Limb (tissue), 2 donors: ENCODE measurements around the gene ADD2.
"Not testable (repeated sequence)": the region's sequence is repeated elsewhere in the genome, so short reads cannot be mapped to it uniquely, and the experiment has no call there.

ENCODE experiments used
- DNase-seq, 2 donors: peaks; one replicate each; pipeline ENCODE4 v3.0.0-alpha.2; 2016; ENCODE audit errors: extremely low spot score in 2 of 2

Gene ADD2

DNA sequence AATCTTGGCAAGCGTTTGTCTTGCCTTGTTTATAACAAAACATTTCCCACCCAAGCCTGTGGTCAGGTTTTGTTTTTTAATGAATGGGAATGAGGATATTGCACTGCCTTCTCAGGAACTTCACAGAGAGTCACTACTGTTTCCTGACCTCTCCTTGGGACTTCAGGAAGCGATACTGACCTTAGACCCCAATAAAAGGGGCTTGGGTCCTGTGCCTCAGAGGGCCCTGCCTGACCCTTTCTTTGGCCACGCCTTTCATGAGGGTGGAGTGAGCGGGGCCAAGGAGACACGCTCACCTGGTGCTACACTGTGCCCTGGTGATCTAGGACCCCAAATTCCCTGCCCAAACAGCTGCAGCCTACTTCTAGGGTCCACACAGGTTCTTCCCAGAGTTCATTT, 121.6 kb downstream of the ADD2 start:
- no peak for DNase-seq

DNA sequence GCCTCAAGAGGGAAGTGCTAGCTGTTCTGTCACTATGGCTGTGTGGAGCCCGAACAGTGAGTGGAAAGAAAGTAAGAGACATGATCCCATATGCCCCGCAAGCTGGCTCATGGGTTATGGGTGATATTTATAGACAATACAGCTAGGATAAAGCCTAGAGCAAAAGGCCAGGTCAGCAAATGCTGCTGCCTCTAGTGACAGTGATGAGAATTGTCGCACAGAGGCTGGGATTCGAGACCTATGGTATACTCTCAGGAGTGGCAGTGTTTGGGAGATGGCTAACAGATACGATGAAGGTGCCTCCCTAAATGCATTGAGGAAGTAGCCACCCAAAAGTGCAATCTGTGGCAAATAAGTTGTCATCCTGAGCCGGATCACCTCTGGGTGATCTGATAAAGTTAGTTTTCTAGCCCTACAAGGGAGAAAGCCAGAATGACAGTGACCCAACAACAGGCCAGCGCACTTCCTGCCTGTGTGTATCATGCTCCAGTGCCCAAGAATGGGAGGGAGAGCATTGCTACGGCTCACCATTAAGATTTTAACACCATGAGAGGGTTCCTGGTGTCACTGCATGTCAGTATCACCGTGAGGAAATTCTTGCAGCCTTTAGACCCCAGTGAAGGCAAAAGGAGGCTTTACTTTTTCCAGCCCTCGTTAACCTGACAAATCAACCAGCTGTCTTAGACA, 122.1 kb downstream of the ADD2 start:
- DNase-seq: no peak

DNA sequence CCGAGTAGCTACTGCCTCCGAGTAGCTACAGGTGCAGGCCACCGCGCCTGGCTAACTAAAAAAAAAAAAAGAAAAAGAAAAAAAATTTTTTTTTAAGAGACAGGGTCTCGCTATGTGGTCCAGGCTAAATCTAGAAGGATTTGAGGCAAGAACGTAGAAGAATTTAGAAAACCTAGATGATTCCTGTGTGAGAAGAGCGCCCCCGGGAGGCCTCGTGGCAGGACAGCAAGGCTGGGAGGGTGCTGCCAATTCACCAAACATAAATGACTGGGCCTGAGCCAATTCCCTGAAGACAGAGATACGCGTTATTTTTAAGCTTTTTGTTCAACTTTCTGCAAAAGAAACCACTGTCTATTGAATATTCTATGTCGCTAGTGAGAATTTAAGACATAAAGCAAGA, 124.3 kb downstream of the ADD2 start:
- no peak for DNase-seq

DNA sequence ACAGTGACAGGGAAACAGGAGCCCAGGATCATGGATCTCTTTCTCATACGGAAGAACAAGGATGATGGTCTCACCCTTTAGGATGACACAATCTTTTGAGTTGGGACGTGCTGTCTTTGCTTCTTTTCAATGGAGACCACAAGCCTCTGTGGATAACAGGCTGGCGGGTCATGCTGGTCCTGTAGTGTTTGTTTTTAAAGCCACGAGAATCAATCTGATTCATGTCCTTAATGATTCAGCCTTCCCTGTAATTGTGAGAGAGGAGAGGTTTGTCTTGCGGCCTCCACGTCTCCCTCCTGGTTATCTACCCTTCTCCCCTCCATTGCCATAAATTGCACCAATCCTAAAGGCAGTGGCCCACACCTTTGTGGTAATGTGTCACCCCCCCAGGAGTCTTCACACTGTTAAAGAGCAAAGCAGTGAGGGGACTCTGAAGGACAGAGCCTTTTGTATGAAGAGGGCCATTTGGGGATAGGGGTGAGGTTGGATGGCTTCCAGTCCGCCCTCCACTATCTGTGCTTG, 126.7 kb downstream of the ADD2 start:
- no peak for DNase-seq

DNA sequence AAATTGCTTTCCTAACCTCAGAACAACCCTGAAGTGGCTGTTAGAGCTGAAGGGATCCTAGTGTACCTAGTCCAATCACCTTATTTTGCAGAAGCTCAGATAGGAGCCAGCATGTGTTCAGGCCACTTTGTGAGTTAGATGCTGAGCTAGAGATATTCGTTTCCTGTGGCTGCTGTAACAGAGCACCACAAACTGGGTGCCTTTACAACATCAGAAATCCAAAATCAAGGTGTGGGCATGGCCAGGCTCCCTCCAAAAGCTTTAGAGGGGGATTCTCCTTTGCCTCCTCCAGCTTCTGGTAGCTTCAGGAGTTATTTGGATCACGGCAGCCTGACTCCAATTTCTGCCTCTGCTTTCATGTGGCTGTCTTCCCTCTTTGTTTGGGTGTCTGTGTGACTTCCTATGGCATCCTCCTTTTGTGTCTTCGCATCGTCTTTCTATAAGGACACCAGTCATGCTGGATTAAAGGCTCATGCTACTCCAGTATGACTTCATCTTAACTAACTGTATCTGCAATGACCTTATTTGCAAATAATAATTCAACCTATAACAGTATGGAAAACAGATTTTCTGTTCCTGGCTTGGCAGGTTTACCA, 128.1 kb downstream of the ADD2 start:
- DNase-seq: no peak

DNA sequence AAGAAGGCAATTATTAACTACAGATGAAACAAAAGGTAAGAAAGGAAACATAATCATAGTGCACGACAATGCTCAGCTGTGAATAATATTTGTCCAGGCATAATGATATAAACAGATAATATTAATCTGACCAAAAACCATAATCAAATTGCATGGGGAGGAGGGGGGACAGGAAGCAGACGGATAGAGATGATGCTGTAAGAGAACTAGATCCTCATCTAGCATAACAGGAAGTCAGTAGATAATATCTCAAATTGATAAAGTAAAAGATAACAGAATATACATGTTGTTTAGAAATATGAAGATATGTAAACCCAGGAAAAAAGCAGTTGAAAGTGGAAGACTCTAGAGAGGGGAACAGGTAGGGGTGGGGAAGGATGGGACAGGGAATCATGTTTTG, 129.4 kb downstream of the ADD2 start:
- DNase-seq: no peak

DNA sequence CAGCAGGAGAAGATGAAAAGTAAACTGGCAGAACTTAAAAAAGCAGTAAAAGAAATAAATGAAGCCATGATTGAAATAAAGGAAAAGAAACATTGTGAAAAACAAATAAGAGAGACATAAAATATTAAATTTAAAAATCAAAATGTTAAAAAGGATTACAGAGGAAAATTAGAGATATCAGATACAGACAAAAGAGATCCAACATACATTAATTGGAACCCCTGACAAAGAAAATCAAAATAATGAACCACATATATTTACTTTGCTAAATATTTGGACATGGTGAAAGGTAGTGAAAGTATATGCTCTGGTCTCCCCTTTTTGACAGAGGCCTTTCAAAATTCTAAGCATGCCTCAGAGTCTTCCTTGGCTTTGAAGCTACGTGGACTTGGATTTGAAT, 134.5 kb downstream of the ADD2 start:
- DNase-seq: no peak

DNA sequence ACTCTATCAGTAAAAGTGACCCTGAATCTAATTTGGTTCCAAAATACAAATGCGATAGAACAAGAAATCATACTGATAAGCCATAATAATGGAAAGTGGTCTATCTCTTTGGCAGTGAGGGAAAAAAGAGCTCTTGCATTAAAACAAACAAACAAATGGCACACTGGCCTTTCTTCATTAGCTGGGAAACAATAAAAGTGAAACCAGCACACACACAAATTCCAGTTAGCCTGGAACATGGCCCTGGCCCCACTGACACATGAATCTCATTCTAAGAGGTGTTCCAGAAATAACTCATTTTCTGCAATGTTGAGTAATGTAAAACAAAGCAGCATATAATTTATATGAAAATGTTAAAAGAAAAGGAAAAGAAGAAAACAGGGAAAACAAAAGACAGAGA, 135.0 kb downstream of the ADD2 start:
- no peak for DNase-seq

DNA sequence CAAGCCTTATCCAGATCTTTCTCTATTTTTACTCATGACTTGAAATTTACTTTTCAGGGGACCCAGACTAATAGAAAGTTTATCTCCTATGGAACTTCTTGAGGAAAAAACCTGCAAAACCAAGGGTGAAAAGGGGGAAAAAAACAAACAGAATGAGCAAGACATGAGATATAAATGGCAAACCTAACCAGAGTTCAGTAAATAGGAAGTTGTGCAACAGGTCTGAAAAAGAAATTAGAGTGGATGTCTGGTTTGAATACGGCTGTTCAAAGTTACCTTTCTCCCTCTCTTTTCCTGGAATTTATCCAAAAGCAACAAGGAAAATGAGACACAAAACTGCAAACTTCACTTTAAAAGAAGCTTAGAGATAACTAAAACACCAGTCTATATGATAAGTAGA, 135.6 kb downstream of the ADD2 start:
- DNase-seq: no peak

DNA sequence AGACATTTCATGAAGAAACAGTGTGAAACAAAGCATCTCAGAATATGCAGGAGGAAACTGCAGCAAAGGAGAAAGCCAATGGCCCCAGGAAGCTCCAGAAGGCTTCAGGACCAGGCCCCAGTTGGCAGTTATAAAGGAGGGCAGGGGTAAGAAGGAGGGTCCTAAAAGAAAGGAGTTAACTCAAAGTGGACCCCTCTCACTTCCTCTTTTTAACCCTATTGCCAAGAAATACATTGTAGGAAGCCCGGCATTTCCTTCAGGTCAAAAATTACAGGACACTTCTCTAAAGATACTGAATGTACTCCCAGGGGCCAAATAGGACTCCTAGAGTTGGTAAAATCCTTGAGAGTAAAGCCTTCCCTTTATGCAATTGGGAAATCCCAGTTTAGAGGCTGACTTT, 137.2 kb downstream of the ADD2 start:
- no peak for DNase-seq

DNA sequence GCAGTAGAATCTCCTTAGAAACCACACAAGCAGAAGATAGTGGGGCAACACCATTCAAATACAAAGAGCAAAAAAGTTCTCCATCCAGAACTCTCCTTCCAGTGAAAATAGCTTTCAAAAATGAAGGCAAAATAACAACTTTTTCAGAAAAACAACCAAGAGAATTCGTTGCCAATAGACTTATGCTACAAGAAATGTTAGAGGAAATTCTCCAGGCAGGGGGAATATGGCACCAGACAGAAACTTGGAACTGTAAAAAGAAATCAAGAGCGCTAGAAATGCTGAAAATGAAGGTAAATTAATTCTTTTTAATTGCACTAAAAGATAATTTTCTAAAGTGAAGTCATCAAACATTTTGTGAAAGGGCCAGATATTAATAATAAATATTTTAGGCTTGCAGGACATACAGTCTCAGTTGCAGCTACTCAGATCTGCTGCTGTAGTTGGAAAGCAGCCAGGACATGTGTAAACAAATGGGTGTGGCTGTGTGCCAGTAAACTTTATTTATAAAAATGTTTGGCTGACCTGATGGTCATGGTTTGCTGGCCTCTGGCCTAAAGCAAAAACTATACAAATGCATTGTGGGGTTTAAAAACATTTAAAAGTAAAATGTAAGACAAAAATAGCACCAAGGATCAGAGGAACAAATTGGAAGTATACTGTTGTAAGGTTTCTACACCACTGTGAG, 140.6 kb downstream of the ADD2 start:
- DNase-seq: peak in 1 of 2 donors; percentile 53

DNA sequence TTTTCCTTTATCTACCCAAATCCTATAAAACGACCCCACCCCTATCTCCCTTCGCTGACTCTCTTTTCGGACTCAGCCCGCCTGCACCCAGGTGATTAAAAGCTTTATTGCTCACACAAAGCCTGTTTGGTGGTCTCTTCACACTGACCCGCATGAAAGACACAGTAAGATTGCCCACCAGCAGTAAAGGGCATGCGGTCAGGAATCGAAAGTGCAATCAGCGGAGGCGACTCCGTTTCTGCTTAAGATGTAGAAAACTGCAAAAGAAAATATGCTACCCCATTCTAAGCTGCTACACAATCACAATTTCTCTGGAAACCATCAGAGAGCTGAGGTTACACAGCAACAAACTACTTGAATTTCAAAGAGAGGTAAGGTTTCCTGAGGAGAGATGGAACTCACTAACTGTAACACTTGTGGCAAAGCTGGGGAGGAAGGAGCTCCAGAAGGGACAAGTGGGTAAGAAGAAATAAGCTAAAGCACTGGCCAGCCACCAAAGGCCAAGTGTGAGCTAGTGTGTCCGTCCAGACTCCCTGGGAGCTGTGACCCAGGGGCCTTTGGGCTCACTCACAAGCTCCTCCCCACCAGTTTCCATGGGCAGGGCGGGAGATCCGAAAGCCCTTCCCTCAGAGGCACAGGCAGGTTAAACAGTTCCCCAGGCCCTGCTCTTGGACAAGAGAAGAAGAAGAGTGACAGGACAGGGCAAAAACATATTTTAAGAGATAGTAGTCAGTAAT, 141.6 kb downstream of the ADD2 start:
- no peak for DNase-seq

DNA sequence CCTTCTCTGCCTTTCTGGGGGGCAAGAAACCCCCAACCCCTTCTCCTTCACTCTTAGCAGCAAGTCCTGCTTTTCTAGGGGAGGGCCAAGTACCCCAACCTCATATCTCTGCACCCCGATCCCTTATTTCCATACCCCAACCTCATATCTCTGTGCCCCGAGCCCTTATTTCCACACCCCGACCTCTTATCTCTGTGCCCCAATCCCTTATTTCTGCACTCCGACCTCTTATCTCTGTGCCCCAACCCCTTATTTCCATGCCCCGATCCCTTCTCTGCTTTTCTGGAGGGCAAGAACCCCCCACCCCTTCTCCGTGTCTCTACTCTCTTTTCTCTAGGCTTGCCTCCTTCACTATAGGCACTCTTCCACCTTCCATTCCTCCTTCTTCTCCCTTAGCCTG, 146.5 kb downstream of the ADD2 start:
- DNase-seq: not testable (repeated sequence)

DNA sequence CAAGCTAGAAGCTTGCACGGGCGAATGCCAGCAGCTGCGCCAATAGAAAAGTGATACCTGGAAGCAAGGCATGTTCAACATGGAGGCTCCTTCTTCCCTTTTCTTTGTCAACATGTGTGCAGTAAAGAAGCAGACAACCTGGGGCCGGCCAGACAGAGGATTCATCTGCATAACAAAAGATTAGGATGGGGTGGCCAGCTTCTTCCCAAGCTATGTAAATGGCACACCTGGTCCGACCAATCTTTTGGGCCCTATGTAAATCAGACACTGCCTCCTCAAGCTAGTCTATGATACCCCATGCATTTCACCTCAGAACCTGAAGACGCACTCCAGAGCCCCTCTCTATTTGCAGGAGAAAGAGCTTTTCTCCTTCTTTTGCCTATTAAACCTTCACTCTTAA, 148.0 kb downstream of the ADD2 start:
- DNase-seq: no peak

DNA sequence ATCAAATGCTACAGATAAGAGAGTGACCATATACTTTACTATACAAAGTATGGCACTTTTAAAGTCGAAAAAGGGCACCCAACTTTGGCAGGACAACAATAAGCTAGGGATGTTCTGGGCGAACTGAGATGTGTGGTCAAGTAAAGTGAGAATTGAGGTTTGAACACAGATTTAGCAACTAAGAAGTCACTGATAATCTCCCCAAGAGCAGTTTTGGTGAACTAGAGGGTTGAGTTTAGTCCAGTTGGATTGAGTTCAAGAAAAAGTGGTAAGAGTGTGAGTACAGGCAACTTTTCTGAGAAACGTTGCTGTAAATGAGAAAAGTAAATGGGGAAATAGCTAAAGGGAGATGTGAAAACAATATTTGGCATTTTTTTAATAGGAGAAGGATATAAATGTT, 148.8 kb downstream of the ADD2 start:
- no peak for DNase-seq

DNA sequence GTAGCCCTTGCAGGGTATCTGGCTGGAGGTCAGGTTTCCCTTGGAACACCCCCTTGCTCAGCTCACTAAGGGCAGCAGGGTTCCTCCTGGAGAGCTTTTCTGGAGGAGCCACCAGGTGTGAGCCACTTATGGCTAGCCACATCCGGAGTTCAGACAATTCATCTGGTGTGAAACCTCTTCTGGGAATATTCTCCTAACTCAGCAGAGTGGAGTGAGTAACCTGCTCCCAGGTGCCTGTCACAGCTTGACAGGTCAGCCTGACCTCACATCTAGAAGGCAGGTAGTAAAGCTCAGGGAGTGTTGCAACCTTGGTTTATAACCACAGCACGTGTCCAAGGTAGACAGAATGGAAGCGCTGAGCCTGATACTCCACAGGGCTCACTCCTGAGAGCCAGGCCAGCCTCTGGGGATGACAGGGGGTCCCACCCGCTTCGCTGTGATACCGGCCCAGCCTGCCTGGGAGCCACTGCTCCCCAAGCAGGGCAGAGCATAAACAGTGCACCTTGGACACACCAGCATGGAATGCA, 151.8 kb downstream of the ADD2 start:
- no peak for DNase-seq

DNA sequence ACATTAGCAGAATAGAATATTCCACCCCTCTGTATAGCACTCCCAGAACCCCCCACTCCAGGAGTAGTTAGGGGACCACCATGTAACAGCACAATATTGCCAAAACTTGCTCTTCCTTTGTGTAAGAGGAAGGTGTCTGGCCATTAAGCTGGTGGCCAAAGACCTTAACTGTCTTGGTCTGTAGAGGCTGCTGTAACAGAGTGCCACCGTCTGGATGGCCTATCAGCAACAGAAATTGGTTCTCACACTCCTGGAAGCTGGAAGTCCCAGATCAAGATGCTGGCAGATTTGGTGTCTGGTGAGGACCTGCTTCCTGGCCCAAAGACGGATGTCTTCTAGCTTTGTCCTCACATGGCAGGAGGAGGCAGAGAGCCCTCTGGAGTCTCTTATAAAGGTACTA, 152.8 kb downstream of the ADD2 start:
- DNase-seq: no peak

DNA sequence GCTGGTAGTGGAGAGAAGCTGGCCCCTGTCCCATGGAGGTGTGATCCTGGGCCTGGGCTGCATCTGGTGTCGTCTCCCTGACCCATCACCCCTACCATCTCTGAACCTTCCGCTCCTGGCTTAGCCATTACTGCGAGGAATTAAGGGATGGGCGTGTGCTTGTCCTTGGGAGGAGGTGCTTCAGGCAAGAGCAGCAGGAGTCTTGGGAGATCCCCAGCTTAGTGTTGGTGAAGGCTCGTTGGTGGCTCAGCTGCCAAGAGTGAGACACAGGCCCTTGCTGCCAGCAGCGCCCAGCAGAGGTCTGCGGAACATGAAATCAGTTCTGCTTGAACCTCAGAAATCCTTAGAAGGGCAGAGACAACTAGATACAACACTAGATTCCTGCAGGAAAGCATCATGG, 154.5 kb downstream of the ADD2 start:
- no peak for DNase-seq

DNA sequence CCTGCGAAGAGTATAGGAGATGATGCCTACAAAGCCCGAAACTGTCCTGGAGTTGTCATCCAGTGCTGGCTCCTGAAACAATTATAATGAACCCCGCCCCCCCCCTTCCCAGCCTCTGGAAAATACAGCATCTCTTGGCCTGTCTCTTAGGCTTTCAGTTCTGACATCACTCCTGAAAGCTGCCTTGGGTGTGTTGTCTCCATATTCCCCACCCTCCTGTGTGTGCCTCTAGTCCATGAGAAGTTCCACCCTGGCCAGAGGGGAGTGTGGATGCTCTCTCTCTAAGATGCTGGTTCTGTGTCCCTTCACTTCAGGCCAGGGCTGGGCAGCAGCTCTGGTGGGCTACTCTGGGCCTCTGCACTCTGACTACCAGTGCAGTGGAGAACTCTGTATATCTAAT, 155.4 kb downstream of the ADD2 start:
- DNase-seq: no peak

DNA sequence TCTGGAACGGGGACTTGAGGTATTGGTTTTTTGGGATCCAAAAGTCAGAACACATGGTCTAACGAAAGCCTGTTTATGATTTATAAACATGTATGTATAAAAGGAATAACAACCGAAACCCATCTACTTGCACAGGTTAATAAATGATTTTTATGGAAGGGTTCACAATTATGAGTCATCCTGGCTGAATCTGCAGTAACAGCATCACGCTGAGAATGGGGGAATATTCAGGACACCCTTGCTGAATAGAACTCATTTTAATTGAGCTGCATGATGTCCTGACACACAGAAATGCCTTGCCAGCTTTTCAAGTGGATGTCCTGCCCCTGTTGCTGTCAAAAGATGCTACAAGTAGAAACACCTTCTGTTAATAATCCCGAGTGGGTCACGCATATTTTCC, 159.6 kb downstream of the ADD2 start:
- no peak for DNase-seq

DNA sequence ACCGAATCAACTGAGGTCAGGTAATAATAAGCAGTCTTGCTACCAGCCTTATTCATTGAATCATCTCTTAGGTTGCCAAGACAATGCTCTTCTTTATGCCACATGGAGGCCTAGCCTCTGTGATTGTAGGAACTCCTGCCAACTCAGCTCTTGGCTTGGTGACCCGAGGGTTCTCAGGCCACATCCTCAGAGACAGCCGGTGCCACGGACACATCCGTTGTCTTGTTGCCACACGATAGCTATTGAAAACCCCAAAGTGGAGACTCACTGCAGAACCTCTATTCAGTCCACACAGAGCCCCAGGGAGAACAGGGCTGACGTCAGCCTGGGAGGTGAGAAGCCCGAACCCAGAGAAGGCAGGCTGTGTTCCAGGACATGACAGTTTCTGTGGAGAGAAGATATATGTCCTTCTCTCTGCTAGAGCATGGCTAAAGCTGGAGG, 160.9 kb downstream of the ADD2 start:
- peak in 1 of 2 donors; percentile 57 for DNase-seq
